H1 (cell line): ENCODE measurements around the gene TRAF3IP1. TPM values are rescaled to one million over a fixed set of nuclear protein-coding genes. Genes with fewer than 3 reads are reported as not detected.

Experiments
- polyA plus RNA-seq, 7 experiments: library from polyadenylated mRNA; depleted of rRNA in 3 of 7; stranded (reverse) in 5 of 7; unstranded in 2 of 7; fragments of >200 nt in 5 of 7; fragments of 200-250 nt in 2 of 7; gene quantifications; 1 replicate in 5 of 7; 2 replicates in 1 of 7; 4 replicates in 1 of 7; pipeline versions ENCODE4 v1.2.1 to v1.2.3, GENCODE V29; 2011 to 2013; ENCODE audit warnings: missing spikeins in 2 of 7, mixed read lengths in 2 of 7
- total RNA-seq: library from RNA; stranded (reverse); fragmentation: NEBNext Ultra II Directional; extraction: Animal tissue kit (Norgen Biotek cat#: 25700); gene quantifications from 2 replicates; pipeline ENCODE4 v1.2.1, GENCODE V29; 2021
- TF ChIP-seq, protein P1 (sequence below), 3 experiments: IDR thresholded peaks; 1 replicate in 2 of 3; 2 replicates in 1 of 3; pipeline versions ENCODE4 v1.5.1 to v1.6.1; 2011; ENCODE audit warnings: low read length in 3 of 3, mild to moderate bottlenecking in 3 of 3, inconsistent platforms in 2 of 3, low read depth in 1 of 3, moderate library complexity in 1 of 3; ENCODE audit not compliant: insufficient read depth in 1 of 3; ENCODE audit errors: control extremely low read depth in 1 of 3

The TRAF3IP1 gene
- total and polyA plus RNA-seq, 2 of the 8 experiments (the other 6 are each of a cell fraction or from before 2014, with no cell fraction given), result 2.3 to 17.5 TPM

DNA sequence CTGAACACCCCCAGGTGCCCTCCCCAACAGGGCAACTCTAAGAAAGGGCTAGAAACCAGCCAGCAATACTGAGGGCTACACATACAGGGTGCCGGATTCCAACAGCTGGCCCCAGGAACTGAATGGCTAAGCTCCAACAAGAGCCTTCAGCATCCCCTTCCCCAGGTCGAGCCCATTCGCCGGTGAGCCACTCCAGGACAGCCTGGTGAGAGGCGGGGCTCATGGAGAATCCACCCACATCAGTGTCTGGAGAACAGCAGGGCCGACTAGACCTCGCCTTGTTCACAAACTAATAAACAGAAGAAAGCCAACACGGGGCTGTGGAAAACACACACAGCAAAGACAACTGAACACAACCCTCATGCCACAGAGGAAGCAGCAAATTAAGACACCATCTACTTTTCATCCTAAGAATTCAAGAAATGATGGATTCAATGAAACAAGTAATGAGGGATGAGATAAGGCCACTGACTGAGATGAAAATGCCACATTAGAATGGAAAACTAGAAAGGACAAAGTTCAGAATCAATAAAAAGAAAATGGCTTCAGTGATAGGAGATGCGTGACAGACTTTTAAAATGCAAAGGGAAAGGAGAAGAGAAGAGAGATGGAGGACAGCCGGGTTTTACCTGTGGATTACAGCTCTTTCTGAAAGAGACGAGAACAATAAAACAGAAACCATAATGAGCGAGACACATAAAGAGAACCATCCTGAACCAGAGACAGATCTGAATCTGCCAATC, 40.1 kb upstream of the TRAF3IP1 start (continued):
- TF ChIP-seq, protein P1, sequence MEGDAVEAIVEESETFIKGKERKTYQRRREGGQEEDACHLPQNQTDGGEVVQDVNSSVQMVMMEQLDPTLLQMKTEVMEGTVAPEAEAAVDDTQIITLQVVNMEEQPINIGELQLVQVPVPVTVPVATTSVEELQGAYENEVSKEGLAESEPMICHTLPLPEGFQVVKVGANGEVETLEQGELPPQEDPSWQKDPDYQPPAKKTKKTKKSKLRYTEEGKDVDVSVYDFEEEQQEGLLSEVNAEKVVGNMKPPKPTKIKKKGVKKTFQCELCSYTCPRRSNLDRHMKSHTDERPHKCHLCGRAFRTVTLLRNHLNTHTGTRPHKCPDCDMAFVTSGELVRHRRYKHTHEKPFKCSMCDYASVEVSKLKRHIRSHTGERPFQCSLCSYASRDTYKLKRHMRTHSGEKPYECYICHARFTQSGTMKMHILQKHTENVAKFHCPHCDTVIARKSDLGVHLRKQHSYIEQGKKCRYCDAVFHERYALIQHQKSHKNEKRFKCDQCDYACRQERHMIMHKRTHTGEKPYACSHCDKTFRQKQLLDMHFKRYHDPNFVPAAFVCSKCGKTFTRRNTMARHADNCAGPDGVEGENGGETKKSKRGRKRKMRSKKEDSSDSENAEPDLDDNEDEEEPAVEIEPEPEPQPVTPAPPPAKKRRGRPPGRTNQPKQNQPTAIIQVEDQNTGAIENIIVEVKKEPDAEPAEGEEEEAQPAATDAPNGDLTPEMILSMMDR (IDR thresholded peaks at IDR 0.05; ENCODE audit: control extremely low read depth in 1 of 3, insufficient read depth in 1 of 3, low read depth in 1 of 3, low read length in 3 of 3), result no peak
